DND-41 (cell line): ENCODE measurements around the gene MCM5.

Source experiments
- CTCF ChIP-seq: IDR thresholded peaks from 2 replicates; pipeline ENCODE4 v1.5.1; 2012; ENCODE audit warnings: borderline replicate concordance, low read length, moderate library complexity, mild to moderate bottlenecking; ENCODE audit not compliant: poor library complexity, severe bottlenecking; ENCODE audit errors: extremely low read depth
- EZH2 ChIP-seq: IDR thresholded peaks from 3 replicates; pipeline ENCODE4 v1.6.1; 2012; ENCODE audit warnings: borderline replicate concordance, low read depth, mild to moderate bottlenecking, moderate library complexity, low read length, inconsistent platforms; ENCODE audit not compliant: severe bottlenecking

DNA sequence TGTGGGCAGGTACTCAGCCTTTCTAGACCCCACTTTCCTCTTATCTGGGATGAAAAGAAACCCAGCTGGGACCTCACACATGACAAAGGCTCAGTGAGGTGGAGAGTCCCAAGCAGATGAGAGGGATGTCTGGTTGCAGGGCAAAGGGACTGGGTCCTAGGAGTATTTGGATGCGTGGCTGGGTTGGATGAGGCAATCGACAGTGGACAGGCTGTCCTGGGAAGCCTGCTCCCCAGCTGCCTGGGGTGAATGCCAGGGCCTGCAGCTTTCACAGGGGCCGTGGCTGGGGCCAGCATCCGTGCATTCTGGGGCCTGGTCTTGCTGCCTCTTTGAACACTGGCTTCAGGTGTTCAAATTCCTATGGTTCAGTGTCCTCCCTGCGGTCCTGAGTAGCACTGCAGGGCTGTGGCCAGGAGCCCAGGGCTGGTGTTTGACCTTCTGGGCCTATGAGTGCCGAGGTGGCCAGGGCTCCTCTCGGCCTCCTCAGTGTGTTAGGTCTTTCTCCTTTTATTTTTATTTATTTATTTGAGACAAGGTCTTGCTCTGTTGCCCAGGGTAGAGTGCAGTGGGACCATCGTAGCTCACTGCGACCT lies 65.3 kb downstream of the MCM5 start:
- TF ChIP-seq CTCF (no peak), EZH2 (no peak)
